ENCODE measurements around the gene MMEL1. TPM values are rescaled to one million over a fixed set of nuclear protein-coding genes. Genes with fewer than 3 reads are reported as not detected.

Gene MMEL1
- total and polyA plus RNA-seq, 2 of the 13 experiments (the other 11 are each of a cell fraction or from before 2014, with no cell fraction given): 0.48 TPM; not detected in 1

- Histone ChIP-seq H3K79me2 (ENCODE audit: insufficient read depth, low read length) (no peaks in the 10 kb centered on the region), H3K27me3 (ENCODE audit: control insufficient read depth in 1 of 2, insufficient read depth in 2 of 2, low read length in 2 of 2) (peaks cover 6 to 10% of the 10 kb centered on the region in 2 experiments; a peak in 3 of 5 replicates), H3K4me3 (replicated peaks in 1 of 3; ENCODE audit: insufficient read depth in 1 of 3, low read depth in 2 of 3, low read length in 3 of 3) (no peak overlapping the region), H3K9me3 (ENCODE audit: low read length) (no peaks in the 10 kb centered on the region), H4K20me1 (ENCODE audit: insufficient read depth, low read length) (no peaks in the 10 kb centered on the region), H3K4me1 (ENCODE audit: insufficient read depth, low read length) (peaks cover 49% of the 10 kb centered on the region), H3K27ac (ENCODE audit: extremely low read length, insufficient read depth, low read length) (no peak overlapping the region), H3K36me3 (replicated peaks in 1 of 2; ENCODE audit: control insufficient read depth in 1 of 2, insufficient read depth in 2 of 2, low read length in 2 of 2) (no peaks in the 10 kb centered on the region), H3K4me2 (ENCODE audit: low read depth, low read length) (0 out of 2 replicates have a peak overlapping the region, but pooled peaks have one; percentile 20), H2AFZ (ENCODE audit: low read length) (no peak overlapping the region), H3K9ac (ENCODE audit: insufficient read depth, low read depth, low read length) (no peak overlapping the region)
- in situ Hi-C loops (cut with HindIII; ENCODE audit: extremely low pct_ligation_motif_present, low pct_unique_long_range_greater_than_20kb) (no loop called here), intact Hi-C loops (cut with micrococcal nuclease; ENCODE audit: unreplicated experiment) (no loop called here)
- ATAC-seq (no peak), FAIRE-seq (no peak), DNase-seq (ENCODE audit: low spot score) (no peak)
- ChIA-PET POLR2A (interaction anchor here (1.5 kb wide), 1 partner anchor 15 kb away, joined by 3 read pairs; the partner anchor contains the start of gene PANK4), CTCF (ENCODE audit: low intra/inter-chr PET ratio, low total read pairs) (no interaction called here)
- peak; percentile 97 for TF ChIP-seq ZNF629 (CRISPR knock-in tag; conservative IDR thresholded peaks at IDR 0.05)
- 0 out of 2 replicates have a peak, but pooled peaks have one; percentile 17 for TF ChIP-seq ZBTB38 (CRISPR knock-in tag; IDR thresholded peaks at IDR 0.05)
- TF ChIP-seq ZNF674 (CRISPR knock-in tag; IDR thresholded peaks at IDR 0.05; ENCODE audit: low read depth): no peak
- TF ChIP-seq HDAC1 (CRISPR knock-in tag; IDR thresholded peaks at IDR 0.05): peak; percentile 54
- TF ChIP-seq NFE2L1 (CRISPR knock-in tag; IDR thresholded peaks at IDR 0.05; ENCODE audit: borderline replicate concordance): no peak
- TF ChIP-seq ADNP (CRISPR knock-in tag; IDR thresholded peaks at IDR 0.05): peak; percentile 71
- peak; percentile 44 for TF ChIP-seq ZNF687 (CRISPR knock-in tag; IDR thresholded peaks at IDR 0.05)
- peak; percentile 7; the same call in 1 of the 2 replicates for TF ChIP-seq SAP130 (CRISPR knock-in tag; IDR thresholded peaks at IDR 0.05; ENCODE audit: low read depth)
- TF ChIP-seq ZMYM3 (CRISPR knock-in tag; IDR thresholded peaks at IDR 0.05): peak; percentile 94
- no peak for TF ChIP-seq ZNF253 (CRISPR knock-in tag; IDR thresholded peaks at IDR 0.05; ENCODE audit: borderline replicate concordance)
- TF ChIP-seq MAX (IDR thresholded peaks at IDR 0.05): 0 out of 2 replicates have a peak, but pooled peaks have one; percentile 29
- 0 out of 2 replicates have a peak, but pooled peaks have one; percentile 33 for TF ChIP-seq KDM5B (CRISPR knock-in tag; IDR thresholded peaks at IDR 0.05; ENCODE audit: borderline replicate concordance)
- TF ChIP-seq KDM1A (CRISPR knock-in tag; IDR thresholded peaks at IDR 0.05): peak; percentile 89
- no TSS peak for BruUV-seq (replicated peaks)
- 37% methylated on average over 14 of the region's 25 CpGs for WGBS (ENCODE audit: low lambda C conversion rate)
Measured at GRCh38 chr1:2541619-2542245, 91.1 kb downstream of the MMEL1 start.

Measured in HepG2 (cell line).